OCI-LY1 (cell line): ENCODE measurements around the gene LINS1.

Experiments used
- EZH2 ChIP-seq: fragments of 200-600 bp; sonication (generic), shearing (Covaris generic); IDR thresholded peaks from 2 replicates; pipeline ENCODE4 v1.8.0; 2017; ENCODE audit warnings: borderline replicate concordance, mixed run types, mild to moderate bottlenecking, antibody characterized with exemption, low read length, moderate library complexity, mixed read lengths
- TF ChIP-seq, protein P1 (sequence below): fragments of 200-600 bp; sonication (generic), shearing (Covaris generic); IDR thresholded peaks from 2 replicates; pipeline ENCODE4 v1.5.1; 2017; ENCODE audit warnings: mild to moderate bottlenecking, antibody characterized with exemption, low read length, moderate library complexity, mixed read lengths

GRCh38 chr15:100628746-100629145 is 26.8 kb upstream of the LINS1 start:
- TF ChIP-seq, protein P1, sequence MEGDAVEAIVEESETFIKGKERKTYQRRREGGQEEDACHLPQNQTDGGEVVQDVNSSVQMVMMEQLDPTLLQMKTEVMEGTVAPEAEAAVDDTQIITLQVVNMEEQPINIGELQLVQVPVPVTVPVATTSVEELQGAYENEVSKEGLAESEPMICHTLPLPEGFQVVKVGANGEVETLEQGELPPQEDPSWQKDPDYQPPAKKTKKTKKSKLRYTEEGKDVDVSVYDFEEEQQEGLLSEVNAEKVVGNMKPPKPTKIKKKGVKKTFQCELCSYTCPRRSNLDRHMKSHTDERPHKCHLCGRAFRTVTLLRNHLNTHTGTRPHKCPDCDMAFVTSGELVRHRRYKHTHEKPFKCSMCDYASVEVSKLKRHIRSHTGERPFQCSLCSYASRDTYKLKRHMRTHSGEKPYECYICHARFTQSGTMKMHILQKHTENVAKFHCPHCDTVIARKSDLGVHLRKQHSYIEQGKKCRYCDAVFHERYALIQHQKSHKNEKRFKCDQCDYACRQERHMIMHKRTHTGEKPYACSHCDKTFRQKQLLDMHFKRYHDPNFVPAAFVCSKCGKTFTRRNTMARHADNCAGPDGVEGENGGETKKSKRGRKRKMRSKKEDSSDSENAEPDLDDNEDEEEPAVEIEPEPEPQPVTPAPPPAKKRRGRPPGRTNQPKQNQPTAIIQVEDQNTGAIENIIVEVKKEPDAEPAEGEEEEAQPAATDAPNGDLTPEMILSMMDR, result no peak
- no peak for TF ChIP-seq EZH2
